GM21423 (cell line): ENCODE data around the gene OPALIN.

Source experiments
- ATAC-seq: cut with Tn5 transposase; IDR thresholded peaks from one replicate; pipeline ENCODE4 v1.9.1; 2021; ENCODE audit warnings: mild to moderate bottlenecking, moderate library complexity; ENCODE audit not compliant: unreplicated experiment

OPALIN gene, protein sequence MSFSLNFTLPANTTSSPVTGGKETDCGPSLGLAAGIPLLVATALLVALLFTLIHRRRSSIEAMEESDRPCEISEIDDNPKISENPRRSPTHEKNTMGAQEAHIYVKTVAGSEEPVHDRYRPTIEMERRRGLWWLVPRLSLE

DNA sequence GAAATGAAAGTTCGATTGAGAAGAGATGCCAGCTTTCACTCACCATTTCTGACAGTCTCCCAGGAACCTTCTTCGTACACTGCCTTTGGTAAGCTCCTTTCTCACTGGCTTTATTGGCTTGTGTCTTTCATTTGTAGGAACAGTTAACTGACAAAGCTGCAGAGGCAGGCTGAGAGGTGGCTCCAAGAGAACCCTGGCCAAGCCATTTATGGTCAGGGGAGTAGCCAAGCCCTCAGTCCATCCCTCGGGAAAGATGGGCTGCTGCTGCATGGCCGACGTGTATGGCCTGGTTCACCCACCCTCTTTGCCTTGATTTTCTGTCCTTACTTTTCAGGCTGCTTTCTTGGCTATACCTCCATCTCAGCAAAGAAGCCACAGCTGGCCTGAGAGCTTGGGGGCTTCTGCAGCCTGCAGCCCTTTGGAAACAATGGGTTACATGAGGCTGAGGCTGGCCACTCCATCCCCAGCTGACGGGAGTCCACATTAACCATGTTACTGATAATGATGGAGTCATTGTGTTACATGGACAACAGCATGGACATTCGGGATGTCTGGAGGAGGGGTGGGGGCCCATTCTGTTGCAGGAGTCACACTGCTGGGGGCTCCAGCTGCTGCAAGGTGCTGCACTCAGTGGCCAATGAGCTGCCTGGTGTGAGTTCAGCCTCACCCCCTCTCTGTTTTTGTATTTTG, at the start of gene OPALIN:
TSS of gene OPALIN (minus strand) at position 152 of the 690 bp plus-strand sequence. CDS start at position 46, 106 bp downstream.
- no peak for ATAC-seq

GRCh38 chr10:96408201-96408600, 49.4 kb upstream of the OPALIN start:
- ATAC-seq = no peak

GRCh38 chr10:96407560-96408069, 48.8 kb upstream of the OPALIN start:
- no peak for ATAC-seq

DNA sequence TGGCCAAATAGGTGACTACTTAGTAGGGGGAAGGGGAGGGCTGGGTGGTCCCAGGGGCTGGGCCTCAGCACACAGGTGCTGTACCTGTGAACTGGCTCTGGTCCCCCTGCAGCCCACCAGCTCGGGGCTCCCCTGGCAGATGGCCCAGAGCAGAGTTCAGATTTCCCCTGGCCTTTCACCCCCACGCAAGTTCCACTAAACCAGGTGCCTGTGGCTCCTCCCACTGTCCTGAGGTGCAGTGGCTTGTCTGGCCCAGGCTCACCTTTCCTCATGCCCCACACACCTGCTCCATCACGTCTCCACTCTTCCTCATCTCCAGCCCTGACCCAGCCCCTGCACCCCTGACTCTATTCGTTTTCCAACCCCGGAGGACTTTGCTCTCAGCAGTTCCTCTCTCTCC, 47.3 kb upstream of the OPALIN start:
- ATAC-seq = no peak

DNA sequence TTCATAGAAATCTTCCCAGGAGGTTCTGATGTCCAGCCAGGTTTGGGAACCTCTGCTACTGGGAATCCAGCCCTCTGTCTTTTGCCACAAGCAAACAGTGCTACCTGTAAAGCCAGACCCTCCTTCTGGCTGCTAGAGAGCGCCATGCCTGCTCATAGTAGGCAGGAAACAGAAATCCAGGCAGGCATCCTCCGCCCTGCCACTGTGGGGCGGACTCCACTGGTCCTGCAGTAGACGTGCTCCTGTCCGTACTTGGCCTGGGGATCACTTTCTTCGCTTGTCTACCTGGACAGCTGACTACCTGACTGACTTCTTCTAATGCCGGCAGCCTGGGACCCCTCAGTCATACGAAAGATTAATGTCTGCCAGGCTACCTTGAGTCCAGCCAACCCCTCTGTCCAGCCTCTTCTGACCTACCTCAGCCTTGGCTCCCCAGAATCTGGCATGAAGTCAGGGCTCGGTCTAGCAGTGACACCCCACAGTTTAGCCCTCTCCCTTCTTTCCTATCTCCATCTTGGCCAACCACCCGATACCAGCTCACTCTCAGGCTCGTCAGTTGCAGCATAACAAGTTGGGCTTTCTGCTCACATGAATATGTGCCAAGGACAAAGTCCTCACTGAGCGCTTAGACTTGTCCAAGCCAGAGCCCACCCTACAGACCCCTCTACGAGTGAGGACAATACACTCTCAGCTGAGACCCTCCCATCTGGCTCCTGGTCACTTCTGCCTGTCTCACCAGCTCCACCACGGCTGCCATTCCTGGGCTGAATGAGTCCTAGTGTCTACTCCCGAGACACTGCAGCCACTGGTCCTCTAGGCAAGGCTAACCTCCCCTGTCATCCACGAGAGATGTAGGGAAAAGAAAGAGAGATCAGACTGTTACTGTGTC, 43.9 kb upstream of the OPALIN start:
- no peak for ATAC-seq

GRCh38 chr10:96401036-96401435, 42.2 kb upstream of the OPALIN start:
- no peak for ATAC-seq

DNA sequence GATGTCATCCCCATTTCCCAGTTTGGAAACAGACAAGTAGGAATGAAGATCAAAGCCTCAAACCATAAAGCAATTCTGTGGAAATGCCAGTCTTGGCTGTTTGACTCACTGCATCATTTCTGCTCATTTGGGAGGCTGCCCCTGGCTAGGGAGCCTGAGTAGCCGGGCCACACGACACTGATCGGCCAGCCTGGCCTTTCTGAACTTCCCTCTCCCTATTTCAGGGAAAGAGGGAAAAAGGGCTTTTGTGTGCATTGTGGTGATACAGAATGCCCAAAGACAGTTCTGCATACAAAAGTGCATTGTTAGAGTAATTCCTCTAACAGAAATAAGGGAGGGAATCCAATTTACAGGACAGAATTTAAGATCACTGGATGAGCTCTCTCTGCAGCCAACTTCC, 41.7 kb upstream of the OPALIN start:
- ATAC-seq = no peak

DNA sequence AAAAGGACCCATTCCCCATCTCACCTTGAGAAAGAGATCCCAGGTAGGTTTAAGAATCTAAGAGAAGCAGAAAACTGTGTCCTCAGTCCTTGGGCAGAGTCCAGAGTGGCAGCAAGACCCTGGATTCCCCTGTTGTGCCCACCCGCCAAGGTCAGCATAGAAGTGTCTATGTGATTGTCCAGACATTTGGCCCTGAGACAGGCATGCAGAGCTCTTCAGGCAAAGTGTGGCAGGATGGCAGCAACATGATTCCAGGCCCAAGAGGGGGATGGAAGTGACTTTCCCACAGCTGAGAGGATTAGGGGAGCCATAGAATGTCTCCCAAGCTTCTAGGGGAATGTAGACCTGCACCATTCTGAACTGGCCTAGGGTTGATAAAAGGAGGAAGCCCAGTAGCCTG, 39.1 kb upstream of the OPALIN start:
- no peak for ATAC-seq

DNA sequence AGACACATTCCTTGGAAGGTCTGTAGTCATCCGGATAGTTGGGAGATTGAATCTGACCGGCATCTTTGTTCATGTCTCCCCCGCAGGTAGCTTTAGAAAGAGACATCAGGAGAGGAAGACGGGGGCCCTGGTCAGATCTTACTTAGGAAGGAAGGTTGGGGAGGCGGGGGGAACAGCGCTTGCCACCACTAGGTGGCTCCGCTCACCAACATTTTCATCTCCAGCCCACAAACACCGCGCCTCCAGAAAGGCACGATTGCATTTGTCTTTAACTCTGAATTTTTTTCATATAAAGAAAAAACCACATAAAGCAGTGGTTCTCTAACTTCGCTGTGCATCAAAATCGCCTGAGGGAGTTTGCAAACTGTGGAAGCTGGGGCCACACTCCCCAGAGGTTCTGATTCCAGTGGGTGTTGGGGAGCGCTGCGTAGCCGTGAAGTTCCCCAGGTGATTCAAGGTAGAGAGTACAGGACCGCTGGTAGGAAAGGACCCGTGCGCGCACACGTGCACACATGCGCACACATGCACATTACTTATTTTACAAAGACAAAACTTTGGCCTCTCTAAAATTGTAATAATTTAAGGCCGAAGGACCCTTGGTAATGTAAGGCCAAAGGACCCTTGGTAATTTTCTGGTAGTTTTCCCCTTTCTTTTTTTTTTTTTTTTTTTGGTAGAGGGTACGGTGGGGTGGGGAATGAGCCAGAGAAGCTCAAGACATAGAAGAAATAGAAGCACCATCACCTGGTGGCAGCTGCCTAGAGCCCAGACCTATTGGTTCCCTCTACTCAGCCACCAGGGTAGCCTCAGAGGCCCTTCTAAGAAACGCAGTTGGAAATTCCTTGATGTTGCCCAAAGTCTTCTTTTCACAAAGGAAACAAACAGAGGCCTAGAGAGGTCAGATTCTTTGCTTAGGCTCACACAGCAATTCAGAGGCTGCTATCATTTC, 37.4 kb upstream of the OPALIN start:
- no peak for ATAC-seq

- ATAC-seq = no peak
These were observed 31.7 kb upstream of the OPALIN start for GRCh38 chr10:96390460-96390864.

GRCh38 chr10:96389785-96390184, 31.0 kb upstream of the OPALIN start:
- no peak for ATAC-seq

DNA sequence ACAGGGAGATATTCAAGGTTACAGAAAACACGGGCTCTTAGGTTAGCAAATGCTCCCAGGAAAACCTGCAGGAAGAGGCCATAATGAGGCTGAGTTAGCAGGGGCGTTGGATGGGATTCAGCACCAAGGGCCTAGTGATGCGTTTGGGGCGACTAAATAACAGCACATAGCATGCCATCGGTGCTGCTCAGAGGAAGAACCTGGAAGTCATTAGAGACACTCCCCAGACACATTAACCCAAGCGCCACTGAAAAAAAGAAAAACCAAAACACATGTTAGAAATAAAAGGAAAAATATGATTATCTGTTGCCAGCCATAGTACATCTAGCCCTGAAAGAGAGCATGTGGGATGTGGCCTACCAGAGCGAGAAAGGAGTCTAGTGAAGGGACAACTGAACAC, 28.8 kb upstream of the OPALIN start:
- no peak for ATAC-seq

- ATAC-seq = no peak
These were observed 28.4 kb upstream of the OPALIN start for GRCh38 chr10:96387161-96387560.

DNA sequence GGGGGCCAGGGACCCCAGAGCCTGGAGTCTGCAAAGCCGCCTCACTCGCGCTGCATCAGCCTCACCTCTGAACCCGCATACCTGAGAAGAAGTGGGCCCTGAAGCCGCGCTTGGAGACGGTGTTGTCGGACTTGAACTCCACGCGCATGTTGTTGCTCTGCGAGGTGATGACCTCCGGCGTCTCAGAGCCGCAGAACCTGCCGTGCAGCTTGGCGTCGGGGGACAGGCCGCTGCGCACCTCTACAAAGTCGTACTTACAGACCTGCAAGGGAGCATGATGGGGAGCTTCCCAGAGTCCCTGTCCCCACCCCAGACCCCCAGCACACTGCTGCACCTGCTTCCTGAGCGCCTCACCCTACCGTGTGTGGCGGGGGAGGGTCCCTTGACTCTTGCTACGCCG, 25.7 kb upstream of the OPALIN start:
- no peak for ATAC-seq

DNA sequence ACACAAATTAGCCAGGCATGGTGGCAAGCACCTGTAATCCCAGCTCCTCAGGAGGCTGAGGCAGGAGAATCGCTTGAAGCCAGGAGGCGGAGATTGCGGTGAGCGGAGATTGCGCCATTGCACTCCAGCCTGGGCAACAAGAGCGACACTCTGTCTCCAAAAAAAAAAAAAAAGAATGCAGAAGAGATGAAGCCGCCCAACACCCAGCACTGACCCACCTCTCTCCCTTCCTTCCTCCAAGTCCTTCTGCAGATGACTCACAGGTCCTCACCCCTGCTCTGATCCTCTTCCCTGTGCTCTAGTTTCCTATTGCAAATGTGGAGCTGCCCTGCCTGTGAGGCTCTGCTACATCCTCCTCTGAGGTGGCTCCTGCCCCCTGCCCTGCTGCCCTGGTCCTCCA, 22.0 kb upstream of the OPALIN start:
- no peak for ATAC-seq

GRCh38 chr10:96379758-96380157, 21.0 kb upstream of the OPALIN start:
- ATAC-seq = no peak

GRCh38 chr10:96378741-96379140, 19.9 kb upstream of the OPALIN start:
- ATAC-seq = no peak

GRCh38 chr10:96377816-96378294, 19.1 kb upstream of the OPALIN start:
- ATAC-seq = no peak

- ATAC-seq = no peak
These were observed 17.7 kb upstream of the OPALIN start for GRCh38 chr10:96376483-96376882.
